ENCODE results near the gene TGFBR2.
"Not testable (repeated sequence)": the region's sequence is repeated elsewhere in the genome, so short reads cannot be mapped to it uniquely, and the experiment has no call there.

The TGFBR2 gene

GRCh38 chr3:30622047-30622545 lies 15.7 kb downstream of the TGFBR2 start:
- Mint-ChIP-seq H3K27me3 (ENCODE audit: low read depth) (no peaks in the 10 kb centered on the region), H3K36me3 (ENCODE audit: low read depth) (peaks cover 23% of the 10 kb centered on the region), H3K27ac (no peak overlapping the region), H3K4me3 (no peak overlapping the region), H3K4me1 (peaks cover 34% of the 10 kb centered on the region), H3K9me3 (no peaks in the 10 kb centered on the region)
- TF ChIP-seq CTCF (IDR thresholded peaks at IDR 0.05; ENCODE audit: unreplicated experiment in 3 of 3), result no peak

- no peak overlapping the region for H3K27ac Mint-ChIP-seq
- peaks cover 20% of the 10 kb centered on the region for H3K36me3 Mint-ChIP-seq (ENCODE audit: low read depth)
- no peak for TF ChIP-seq CTCF (IDR thresholded peaks at IDR 0.05; ENCODE audit: unreplicated experiment in 3 of 3)
- peaks cover 31% of the 10 kb centered on the region for H3K4me1 Mint-ChIP-seq
- H3K27me3 Mint-ChIP-seq (ENCODE audit: low read depth), result no peaks in the 10 kb centered on the region
- H3K9me3 Mint-ChIP-seq, result no peaks in the 10 kb centered on the region
- no peak overlapping the region for H3K4me3 Mint-ChIP-seq
Observed at GRCh38 chr3:30622790-30623189, 16.4 kb downstream of the TGFBR2 start.

- Mint-ChIP-seq H3K4me3 (no peak overlapping the region), H3K36me3 (ENCODE audit: low read depth) (peaks cover 19% of the 10 kb centered on the region), H3K9me3 (no peaks in the 10 kb centered on the region), H3K4me1 (peaks cover 29% of the 10 kb centered on the region), H3K27ac (peak overlapping the region in 1 of 3 experiments; percentile 17), H3K27me3 (ENCODE audit: low read depth) (no peaks in the 10 kb centered on the region)
- no peak for TF ChIP-seq CTCF (IDR thresholded peaks at IDR 0.05; ENCODE audit: unreplicated experiment in 3 of 3)
Observed at GRCh38 chr3:30623351-30623750, 16.9 kb downstream of the TGFBR2 start.

- H3K9me3 Mint-ChIP-seq; H3K27me3 Mint-ChIP-seq (ENCODE audit: low read depth); H3K4me3 Mint-ChIP-seq: not testable (repeated sequence)
- peaks cover 35% of the 10 kb centered on the region for H3K4me1 Mint-ChIP-seq
- H3K36me3 Mint-ChIP-seq (ENCODE audit: low read depth), result peaks cover 16% of the 10 kb centered on the region
- H3K27ac Mint-ChIP-seq, result peak overlapping the region in 1 of 3 experiments; percentile 41
Observed at GRCh38 chr3:30624480-30624879, 18.1 kb downstream of the TGFBR2 start.

GRCh38 chr3:30625541-30626438 lies 19.4 kb downstream of the TGFBR2 start:
- no peak overlapping the region for H3K4me3 Mint-ChIP-seq
- no peaks in the 10 kb centered on the region for H3K27me3 Mint-ChIP-seq (ENCODE audit: low read depth)
- H3K4me1 Mint-ChIP-seq, result peaks cover 36% of the 10 kb centered on the region
- H3K27ac Mint-ChIP-seq, result peak overlapping the region; percentile 33 to 60 (median 52)
- H3K9me3 Mint-ChIP-seq, result no peaks in the 10 kb centered on the region
- no peak for TF ChIP-seq CTCF (IDR thresholded peaks at IDR 0.05; ENCODE audit: unreplicated experiment in 3 of 3)
- peaks cover 18% of the 10 kb centered on the region for H3K36me3 Mint-ChIP-seq (ENCODE audit: low read depth)

GRCh38 chr3:30626443-30627180 lies 20.2 kb downstream of the TGFBR2 start:
- H3K36me3 Mint-ChIP-seq (ENCODE audit: low read depth), result peaks cover 20% of the 10 kb centered on the region
- no peaks in the 10 kb centered on the region for H3K27me3 Mint-ChIP-seq (ENCODE audit: low read depth)
- peaks cover 37% of the 10 kb centered on the region for H3K4me1 Mint-ChIP-seq
- no peak overlapping the region for H3K4me3 Mint-ChIP-seq
- no peaks in the 10 kb centered on the region for H3K9me3 Mint-ChIP-seq
- no peak for TF ChIP-seq CTCF (IDR thresholded peaks at IDR 0.05; ENCODE audit: unreplicated experiment in 3 of 3)
- H3K27ac Mint-ChIP-seq, result peak overlapping the region; percentile 33 to 60 (median 52)

All from nephron (organoid).